Gastroesophageal sphincter (tissue), 4 donors: Measurements from ENCODE around the gene YAP1. TPM values are rescaled to one million over a fixed set of nuclear protein-coding genes. Genes with fewer than 3 reads are reported as not detected.

Experiments
- ATAC-seq: fragments of 150-250 bp; one replicate; pipeline ENCODE4 v1.9.1; 2016; ENCODE audit warnings: mild to moderate bottlenecking, moderate library complexity
- H3K27ac ChIP-seq, 4 donors: fragments of 200-600 bp; sonication (generic) in 3 of 4; 1 replicate in 3 of 4; 2 replicates in 1 of 4; pipeline ENCODE4 v1.5.1; 2016 to 2019
- H3K27me3 ChIP-seq: fragments of 200-600 bp; sonication (generic); one replicate; pipeline ENCODE4 v1.5.1; 2019
- H3K36me3 ChIP-seq, 2 donors: fragments of 200-600 bp; sonication (generic); one replicate each; pipeline ENCODE4 v1.5.1; 2019; ENCODE audit warnings: control low read depth in 1 of 2
- H3K4me1 ChIP-seq, 3 donors: fragments of 200-600 bp; sonication (generic); 1 replicate in 2 of 3; 2 replicates in 1 of 3; pipeline ENCODE4 v1.5.1; 2016 to 2019; ENCODE audit warnings: control low read depth in 2 of 3
- H3K4me3 ChIP-seq, 2 donors: fragments of 200-600 bp; sonication (generic); one replicate each; pipeline ENCODE4 v1.5.1; 2019; ENCODE audit warnings: mild to moderate bottlenecking in 1 of 2, moderate library complexity in 1 of 2
- H3K9me3 ChIP-seq, 3 donors: fragments of 200-600 bp; sonication (generic); one replicate each; pipeline ENCODE4 v1.5.1; 2017 to 2019; ENCODE audit warnings: control low read depth in 2 of 3
- EP300 ChIP-seq: sonication (generic); formaldehyde crosslinking; IDR thresholded peaks from one replicate; pipeline ENCODE4 v1.6.1; 2017; ENCODE audit warnings: antibody characterized with exemption, mild to moderate bottlenecking
- POLR2A ChIP-seq, 2 donors: fragments of 450-650 bp; IDR thresholded peaks; one replicate each; pipeline ENCODE4 v1.6.1; 2017; ENCODE audit warnings: antibody characterized with exemption in 2 of 2, mild to moderate bottlenecking in 2 of 2, moderate library complexity in 1 of 2
- POLR2AphosphoS5 ChIP-seq: sonication (generic); formaldehyde crosslinking; IDR thresholded peaks from one replicate; pipeline ENCODE4 v1.6.1; 2017; ENCODE audit warnings: antibody characterized with exemption
- WGBS, 2 donors: methylation state at CpG; one replicate each; pipeline ENCODE4 v1.1.5; 2018; ENCODE audit warnings: low coverage in 1 of 2; 5-methylcytosine and 5-hydroxymethylcytosine counted together
- total RNA-seq, 4 donors: library from RNA; depleted of rRNA; stranded (reverse); fragments of >200 nt; gene quantifications; one replicate each; pipeline ENCODE4 v1.1.0, GENCODE V29; 2016
- TF ChIP-seq, protein P1 (sequence below), 4 experiments: fragments of 200-600 bp in 2 of 4; fragments of 450-650 bp in 2 of 4; sonication (generic) in 1 of 4; IDR thresholded peaks; one replicate each; pipeline ENCODE4 v1.5.1; 2017 to 2019; ENCODE audit warnings: antibody characterized with exemption in 4 of 4, mild to moderate bottlenecking in 2 of 4, moderate library complexity in 2 of 4

The YAP1 gene
- total RNA-seq, 4 donors from 2014 or later: 192 to 323 (median 278) TPM

DNA sequence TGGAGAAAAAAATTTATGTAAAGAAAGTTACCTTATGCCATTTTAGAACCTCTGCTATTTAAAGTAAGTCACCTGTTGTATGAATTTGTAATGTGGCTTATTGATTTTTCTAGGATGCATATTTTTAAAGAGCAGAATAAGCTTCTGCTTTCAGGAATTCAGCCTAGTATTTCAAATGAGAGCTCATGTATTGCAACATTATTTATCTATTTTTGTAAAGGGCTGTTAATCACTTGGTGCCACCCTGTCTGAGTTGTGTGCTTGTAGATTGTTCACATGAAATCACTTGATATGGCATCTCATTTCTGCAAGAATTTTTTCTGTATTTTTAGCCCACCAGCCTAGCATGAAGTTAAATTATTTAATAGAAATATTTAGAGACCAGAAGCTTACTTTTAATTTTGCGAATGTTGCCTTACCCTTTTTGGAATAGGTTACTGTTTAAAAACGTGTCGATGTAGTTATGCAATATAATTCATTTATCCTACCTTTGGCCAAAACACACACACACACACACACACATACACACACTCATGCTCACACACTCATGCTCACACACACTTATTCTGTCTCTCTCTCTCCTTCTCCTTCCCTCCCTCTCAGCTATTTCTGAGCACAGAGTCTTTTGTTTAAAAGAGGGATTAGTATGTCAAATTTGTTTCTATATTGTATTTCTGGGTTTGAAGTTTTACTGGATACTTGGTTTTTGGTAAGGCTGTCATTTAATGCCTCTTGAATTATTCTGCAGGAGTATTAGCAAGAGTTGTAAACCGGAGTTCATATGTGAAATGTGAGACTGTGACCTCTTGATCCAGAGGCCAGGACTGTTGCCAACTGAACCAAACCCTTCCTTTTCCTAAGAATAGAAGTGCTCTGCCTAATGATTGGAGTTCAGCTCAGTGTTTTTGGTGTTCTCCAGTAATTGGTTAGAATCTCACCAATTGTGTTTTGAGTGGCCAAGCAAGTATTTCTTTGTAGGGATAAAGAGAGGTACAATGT lies 34.4 kb downstream of the YAP1 start:
- TF ChIP-seq, protein P1, sequence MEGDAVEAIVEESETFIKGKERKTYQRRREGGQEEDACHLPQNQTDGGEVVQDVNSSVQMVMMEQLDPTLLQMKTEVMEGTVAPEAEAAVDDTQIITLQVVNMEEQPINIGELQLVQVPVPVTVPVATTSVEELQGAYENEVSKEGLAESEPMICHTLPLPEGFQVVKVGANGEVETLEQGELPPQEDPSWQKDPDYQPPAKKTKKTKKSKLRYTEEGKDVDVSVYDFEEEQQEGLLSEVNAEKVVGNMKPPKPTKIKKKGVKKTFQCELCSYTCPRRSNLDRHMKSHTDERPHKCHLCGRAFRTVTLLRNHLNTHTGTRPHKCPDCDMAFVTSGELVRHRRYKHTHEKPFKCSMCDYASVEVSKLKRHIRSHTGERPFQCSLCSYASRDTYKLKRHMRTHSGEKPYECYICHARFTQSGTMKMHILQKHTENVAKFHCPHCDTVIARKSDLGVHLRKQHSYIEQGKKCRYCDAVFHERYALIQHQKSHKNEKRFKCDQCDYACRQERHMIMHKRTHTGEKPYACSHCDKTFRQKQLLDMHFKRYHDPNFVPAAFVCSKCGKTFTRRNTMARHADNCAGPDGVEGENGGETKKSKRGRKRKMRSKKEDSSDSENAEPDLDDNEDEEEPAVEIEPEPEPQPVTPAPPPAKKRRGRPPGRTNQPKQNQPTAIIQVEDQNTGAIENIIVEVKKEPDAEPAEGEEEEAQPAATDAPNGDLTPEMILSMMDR (IDR thresholded peaks at IDR 0.05): no peak
- TF ChIP-seq POLR2A (IDR thresholded peaks at IDR 0.05) (no peak), POLR2AphosphoS5 (peak; percentile 52), EP300 (no peak)
- peak; percentile 60 for ATAC-seq
- Histone ChIP-seq H3K9me3 (no peaks in the 10 kb centered on the region), H3K27me3 (no peaks in the 10 kb centered on the region), H3K4me3 (no peak overlapping the region), H3K4me1 (peaks cover 11 to 98% (median 31%) of the 10 kb centered on the region in 3 donors), H3K36me3 (no peaks in the 10 kb centered on the region), H3K27ac (peak overlapping the region; percentile 49 to 75 (median 64))
- WGBS, 2 donors: 6 to 13% methylated on average over 4 of the region's 4 CpGs

DNA sequence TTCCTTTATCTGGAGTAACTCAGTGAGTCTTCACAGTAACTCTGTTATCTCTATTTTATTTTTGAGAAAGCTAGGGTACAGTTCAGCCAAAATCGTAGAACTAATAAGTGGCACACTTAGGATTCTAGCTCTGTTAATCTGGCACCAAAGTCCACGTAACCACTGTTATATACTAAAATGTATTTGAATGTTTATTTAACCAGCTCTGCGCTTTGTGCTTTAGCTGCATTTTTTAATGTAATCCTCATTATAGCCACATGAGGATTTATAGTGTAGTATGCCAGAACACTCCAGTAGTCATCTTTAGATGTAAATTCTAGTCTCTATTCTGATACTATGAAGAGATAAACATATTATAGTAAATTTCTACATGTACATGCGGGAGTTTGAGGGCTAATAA lies 36.8 kb downstream of the YAP1 start:
- no peaks in the 10 kb centered on the region for H3K9me3 ChIP-seq
- H3K27me3 ChIP-seq: no peaks in the 10 kb centered on the region
- ATAC-seq: no peak
- no peaks in the 10 kb centered on the region for H3K36me3 ChIP-seq
- TF ChIP-seq, protein P1 (IDR thresholded peaks at IDR 0.05): no peak
- no peak for TF ChIP-seq POLR2A (IDR thresholded peaks at IDR 0.05)
- no peak for TF ChIP-seq POLR2AphosphoS5
- peaks cover 11 to 92% (median 35%) of the 10 kb centered on the region in 3 donors for H3K4me1 ChIP-seq
- H3K4me3 ChIP-seq: no peak overlapping the region
- WGBS, 2 donors: 38 to 52% methylated on average over 4 of the region's 4 CpGs
- H3K27ac ChIP-seq: peak overlapping the region; percentile 21 to 75 (median 47)

DNA sequence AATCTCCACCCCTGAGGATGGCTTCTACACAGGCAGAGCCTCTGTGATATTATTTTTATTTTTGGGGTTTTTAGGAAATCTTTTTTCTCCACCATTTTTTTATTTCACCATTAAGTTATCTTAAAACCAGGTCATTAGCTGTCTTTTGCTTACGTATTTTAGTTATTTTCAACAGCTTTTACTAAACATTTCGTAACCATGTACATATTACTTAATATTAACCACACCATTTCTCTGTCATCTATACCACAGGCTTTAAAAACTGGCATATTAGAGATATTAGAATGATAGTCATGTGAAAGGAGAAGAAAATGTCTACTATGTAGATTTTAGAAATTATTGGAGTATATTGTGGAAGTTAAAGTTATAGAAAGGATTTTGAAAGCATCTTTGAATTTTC lies 37.4 kb downstream of the YAP1 start:
- Histone ChIP-seq H3K27me3 (no peaks in the 10 kb centered on the region), H3K36me3 (no peaks in the 10 kb centered on the region), H3K4me3 (no peak overlapping the region), H3K4me1 (peaks cover 11 to 92% (median 36%) of the 10 kb centered on the region in 3 donors), H3K9me3 (no peaks in the 10 kb centered on the region), H3K27ac (peak overlapping the region; percentile 21 to 75 (median 47))
- WGBS, 2 donors: 91 to 94% methylated on average over 2 of the region's 2 CpGs
- ATAC-seq: no peak
- TF ChIP-seq POLR2AphosphoS5 (no peak), EP300 (no peak), POLR2A (IDR thresholded peaks at IDR 0.05) (no peak)
- TF ChIP-seq, protein P1 (IDR thresholded peaks at IDR 0.05): no peak

DNA sequence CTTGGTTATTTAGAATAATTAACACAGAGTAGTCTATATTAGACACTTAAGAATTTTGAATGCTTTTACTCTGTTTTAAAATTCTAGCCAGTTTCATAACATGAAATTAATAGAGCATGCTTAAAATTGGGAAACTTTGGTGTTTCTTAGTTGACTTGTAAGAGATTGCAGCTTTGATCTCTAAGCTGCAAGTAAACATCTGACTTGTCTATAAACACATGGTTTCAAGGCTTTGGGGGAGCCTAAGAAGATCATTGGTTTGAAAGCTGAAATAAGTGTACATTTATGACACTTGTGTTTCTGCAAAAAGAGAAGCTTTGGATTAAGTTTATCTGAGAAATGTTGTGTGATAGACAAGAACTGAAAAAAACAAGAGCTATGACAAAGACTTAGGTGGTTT lies 37.8 kb downstream of the YAP1 start:
- peaks cover 11 to 93% (median 38%) of the 10 kb centered on the region in 3 donors for H3K4me1 ChIP-seq
- no peak for ATAC-seq
- TF ChIP-seq POLR2AphosphoS5 (no peak), POLR2A (IDR thresholded peaks at IDR 0.05) (no peak), EP300 (no peak)
- TF ChIP-seq, protein P1 (IDR thresholded peaks at IDR 0.05): no peak
- peak overlapping the region in 1 of 4 donors; percentile 60 for H3K27ac ChIP-seq
- H3K4me3 ChIP-seq: no peak overlapping the region
- no peaks in the 10 kb centered on the region for H3K27me3 ChIP-seq
- H3K36me3 ChIP-seq: no peaks in the 10 kb centered on the region
- no peaks in the 10 kb centered on the region for H3K9me3 ChIP-seq
